Measurements from ENCODE around the gene AP4S1.
"Not testable (repeated sequence)": the region's sequence is repeated elsewhere in the genome, so short reads cannot be mapped to it uniquely, and the experiment has no call there.

Gene AP4S1, protein sequence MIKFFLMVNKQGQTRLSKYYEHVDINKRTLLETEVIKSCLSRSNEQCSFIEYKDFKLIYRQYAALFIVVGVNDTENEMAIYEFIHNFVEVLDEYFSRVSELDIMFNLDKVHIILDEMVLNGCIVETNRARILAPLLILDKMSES

DNA sequence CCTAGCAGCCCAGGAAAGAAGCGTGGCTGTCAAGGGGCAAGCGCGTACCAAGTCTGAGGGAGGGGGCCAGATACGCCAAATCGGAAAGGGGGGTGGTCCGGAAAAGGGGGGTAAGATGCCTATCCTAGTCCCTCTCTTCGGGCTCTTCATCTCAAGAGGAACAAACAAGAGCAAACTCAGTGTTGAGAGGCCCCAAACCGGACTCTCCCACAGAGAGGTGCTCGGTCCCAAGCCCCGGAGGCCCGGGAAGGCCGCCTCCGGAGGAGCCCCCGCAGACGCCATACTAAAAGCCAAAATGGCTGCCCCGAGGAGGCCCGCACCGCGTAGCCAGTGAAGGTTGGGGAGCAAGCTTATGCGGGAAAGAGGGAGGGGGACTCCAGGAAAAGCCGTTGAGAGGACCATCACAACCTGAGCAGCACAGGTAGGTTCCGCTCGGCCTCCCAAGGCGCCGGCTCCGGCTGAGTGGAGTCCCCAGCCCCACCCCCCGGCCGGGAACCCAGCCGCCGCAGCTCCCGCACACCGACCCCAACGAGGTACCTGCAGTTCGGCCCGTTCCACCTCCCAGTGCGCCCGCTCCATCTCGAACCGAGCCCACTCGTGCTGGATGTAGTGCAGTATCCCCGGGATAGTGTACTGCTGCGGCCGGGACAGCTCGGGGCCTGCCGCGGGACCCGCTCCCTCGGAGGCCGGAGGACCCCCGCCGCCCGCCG lies at the start of gene AP4S1:
Gene AP4S1, plus strand, starts transcription at position 283 of the 710 bp plus-strand sequence. CDS start 40,548 bp downstream, outside the sequence.
- no peak for DNase-seq

DNA sequence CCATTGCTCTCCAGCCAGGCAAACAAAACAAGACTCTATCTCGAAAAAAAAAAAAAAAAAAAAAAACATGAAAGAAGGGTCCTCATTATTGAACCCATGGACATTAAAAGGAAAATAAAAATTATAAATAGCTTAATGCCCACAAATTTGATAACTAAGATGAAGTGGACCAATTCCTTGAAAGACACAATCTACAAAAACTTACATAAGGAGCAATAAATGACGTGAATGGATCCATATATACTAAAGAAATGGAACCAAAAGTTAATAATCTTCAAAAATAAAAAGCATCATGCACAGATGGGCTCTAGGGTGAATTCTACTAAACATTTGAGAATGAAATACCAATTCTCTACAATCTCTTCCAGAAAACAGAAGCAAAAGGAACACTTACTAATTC lies 47.7 kb upstream of the AP4S1 start:
- DNase-seq, result no peak

DNA sequence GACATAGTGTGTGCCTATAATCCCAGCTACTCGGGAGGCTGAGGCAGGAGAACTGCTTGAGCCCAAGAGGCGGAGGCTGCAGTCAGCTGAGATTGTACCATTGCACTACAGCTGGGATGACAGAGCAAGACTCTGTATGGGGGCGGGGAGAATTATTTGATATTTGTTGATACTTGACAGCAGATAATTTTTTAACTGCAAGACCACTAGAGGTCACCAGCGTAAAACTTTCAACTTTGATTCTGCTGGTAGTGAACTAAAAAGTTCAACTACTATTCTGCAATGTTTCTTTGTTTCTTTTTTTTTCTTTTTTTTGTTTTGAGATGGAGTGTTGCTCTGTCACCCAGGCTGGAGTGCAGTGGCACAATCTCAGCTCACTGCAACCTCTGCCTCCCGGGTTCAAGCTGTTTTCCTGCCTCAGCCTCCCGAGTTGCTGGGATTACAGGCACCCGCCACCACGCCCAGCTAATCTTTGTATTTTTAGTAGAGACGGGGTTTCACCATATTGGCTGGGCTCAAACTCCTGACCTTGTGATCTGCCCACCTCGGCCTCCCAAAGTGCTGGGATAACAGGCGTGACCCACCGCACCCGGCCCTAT lies 45.2 kb upstream of the AP4S1 start:
- peak; percentile 70 for DNase-seq

DNA sequence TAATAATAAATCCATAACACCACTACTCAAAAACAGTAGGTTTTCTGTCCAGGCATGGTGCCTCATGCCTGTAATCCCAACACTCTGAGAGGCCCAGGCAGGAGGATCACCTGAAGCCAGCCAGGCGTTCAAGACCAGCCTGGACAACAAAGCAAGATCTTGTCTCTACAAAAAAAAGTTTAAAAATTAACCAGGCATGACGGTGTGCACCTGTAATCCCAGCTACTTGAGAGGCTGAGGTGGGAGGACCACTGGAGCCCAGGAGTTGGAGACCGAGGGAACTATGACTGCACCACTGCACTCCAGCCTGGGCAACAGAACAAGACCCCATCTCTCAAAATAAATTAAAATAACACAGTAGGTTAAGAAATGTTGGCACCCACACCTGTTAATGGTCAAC lies 44.5 kb upstream of the AP4S1 start:
- no peak for DNase-seq

DNA sequence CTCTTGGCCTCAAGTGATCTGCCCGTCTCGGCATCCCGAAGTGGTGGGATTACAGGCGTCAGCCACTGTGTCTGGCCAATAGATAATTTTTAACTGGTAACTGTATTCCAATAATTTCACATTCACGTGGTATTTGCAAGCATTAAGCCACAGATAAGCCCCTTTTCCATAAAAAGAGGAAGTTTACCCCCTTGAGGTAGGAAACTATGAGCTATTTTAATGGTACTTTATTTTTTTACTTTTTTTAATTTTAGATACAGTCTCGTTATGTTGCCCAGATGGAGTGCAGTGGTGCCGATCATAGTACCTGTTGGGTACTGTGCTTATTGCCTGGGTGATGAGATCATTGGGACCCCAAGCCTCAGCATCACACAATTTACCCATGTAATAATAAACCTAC lies 42.9 kb upstream of the AP4S1 start:
- no peak for DNase-seq

DNA sequence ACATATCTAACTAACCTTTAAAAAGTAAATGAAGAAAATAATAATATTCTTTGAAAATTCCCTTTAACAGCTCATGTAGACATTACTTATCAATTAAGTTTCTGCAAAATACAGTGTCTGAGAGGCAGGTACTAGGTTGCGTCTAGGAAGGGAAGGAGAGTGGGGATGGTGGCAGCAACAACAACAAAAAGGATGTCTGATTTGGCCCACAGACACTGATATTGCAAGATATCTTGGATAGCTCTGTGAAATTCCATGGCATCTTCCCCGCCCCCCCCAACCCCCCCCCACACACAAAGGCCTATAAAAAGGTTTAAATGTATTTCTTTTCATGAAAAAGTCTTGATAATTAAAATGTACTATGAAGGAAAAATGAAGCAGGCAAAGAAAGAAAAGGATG lies 41.6 kb upstream of the AP4S1 start:
- DNase-seq, result no peak

DNA sequence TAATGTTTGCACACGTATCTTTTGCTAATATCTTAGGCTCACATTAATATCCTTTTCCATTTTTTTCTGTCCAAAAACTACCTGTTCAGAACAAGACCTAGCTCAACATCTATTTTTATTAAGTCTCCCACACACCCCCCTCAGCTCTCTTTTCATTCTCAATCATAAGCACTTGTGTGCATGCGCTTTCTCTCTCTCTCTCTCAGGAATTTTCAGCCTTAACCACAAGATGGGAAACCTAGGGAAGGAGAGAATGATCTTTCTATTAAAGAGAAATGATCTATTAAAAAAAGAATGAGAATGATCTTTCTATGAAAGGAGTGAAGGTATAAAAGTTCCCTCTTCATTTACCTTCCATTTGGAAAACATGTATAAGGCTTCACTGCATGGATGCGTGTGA lies 39.7 kb upstream of the AP4S1 start:
- no peak for DNase-seq

DNA sequence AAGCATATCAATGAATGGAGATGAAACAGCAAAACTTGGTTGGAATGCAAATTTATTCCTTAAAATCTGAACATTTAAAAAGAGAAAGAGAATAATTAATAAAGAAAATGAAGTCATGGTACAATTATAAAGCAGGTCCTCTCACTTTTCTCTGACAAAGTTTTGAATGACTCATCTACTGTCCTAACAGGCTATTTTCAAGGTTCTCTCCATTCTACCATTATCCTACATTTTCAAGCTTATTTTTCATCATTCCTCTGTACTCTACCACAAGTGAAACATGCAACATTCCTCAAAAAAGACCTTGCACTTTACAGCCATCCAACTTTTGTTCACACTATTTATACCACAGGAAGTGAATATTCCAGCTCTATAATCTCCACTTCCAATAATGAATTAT lies 36.9 kb upstream of the AP4S1 start:
- DNase-seq, result peak; percentile 13

DNA sequence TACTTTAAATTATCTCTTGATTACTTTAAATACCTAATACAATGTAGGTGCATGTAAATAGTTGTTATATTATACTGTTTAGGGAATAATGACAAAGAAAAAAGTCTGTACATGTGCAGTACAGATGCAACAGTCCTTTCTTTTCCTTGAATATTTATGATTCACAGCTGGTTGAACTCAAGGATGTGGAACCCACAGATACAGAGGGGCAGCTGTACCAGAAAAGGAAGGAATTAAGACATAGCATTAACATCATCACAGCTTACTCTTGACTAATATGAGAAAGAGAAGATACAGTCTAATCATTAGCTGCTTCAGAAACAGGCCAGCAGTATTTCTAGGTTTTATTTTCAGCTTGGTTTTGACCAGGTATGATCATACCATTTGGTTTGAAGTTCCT lies 34.7 kb upstream of the AP4S1 start:
- peak; percentile 49 for DNase-seq

DNA sequence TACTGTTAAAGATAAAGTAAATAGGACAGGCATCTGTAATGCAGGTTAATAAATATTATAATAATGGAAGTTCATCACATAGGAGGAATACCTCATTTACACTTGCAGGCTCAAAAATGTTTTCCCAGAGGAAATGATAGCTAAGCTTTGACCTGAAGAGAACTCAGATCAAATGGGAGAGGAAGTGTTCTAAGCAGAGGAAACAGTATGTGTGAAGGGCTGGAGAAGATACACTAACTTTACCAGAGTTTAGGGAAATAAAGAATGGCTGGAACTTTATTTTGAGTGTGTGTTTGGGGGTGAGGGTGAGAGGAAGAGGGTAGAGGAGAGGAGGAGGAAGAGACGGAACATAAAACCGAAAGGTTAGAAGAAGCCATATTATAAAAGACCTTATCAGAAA lies 34.0 kb upstream of the AP4S1 start:
- DNase-seq, result no peak

DNA sequence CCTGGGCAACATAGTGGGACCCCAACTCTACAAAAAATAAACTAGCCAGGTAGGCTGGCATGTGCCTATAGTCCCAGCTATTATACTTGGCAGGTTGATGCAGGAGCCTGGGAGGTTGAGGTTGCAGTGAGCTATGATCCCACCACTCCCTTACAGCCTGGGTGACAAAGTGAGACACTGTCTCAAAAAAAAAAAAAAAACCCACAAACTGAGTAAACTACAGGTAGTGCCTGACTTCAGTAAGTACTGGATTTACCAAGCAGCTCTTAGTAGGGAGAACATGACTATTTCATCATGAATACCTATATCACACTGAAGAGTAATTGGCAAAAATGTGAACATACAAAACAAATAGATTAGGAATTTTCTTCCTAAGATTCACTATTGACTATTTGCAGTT lies 32.4 kb upstream of the AP4S1 start:
- DNase-seq, result no peak

DNA sequence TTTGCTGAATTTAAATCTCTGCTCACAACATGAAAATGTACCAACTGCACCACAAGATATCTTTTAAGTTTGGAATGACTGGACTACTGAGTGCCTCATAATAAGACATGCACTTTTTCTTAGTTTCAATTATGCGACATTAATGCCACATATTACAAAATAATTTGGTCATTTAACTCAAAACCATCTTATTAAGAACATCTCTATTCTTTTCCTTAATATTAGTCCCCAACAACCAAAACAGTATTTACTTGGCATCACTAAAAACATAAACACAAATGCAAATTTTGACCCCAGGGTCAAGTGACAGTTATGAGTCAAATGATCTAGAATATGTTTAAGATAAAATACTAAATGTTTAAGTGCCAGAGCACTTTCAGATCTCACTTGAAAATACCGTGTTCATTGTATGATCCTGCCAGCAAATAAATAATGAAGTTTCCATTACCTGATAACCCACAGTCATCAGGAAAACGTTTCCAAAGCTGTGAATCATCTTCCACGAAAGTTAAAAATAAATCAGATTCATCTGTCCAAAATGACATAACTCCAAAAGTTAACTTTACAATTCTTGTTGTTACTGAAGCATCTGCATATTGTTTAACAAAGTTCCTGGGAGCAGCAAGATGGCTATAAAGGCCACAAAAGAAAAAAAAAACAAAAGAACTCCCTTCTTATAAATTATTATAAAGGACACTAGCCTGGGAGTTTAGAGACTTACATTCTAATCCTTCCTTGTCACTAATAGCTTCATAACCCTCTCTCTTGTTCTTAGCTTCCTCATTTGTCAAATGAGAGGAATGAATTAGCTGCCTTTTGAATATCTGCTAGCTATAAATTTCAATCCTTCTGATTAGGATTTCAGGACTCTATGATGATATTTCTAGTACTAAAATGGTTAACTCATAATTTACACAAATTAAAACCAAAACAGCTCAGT lies 30.5 kb upstream of the AP4S1 start:
- peak; percentile 35 for DNase-seq

DNA sequence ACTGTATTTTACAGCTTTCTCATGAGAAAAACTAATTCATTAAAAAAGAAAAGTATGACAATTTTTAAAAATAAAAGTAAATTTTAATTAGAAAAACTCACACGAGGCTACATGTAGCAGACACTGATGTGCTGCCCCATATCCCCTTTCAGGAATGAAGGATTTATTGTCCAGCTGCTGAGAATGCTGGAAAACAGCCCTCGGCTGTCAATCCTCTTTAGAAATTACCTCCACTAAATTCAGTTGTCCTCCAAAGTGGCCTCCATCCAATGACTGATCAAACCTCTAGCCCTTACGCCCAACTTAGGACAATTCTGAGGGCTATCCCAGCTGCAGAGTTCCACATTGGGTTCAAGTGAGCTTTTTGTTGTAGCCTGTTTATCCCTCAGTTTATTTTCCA lies 29.8 kb upstream of the AP4S1 start:
- DNase-seq, result no peak

DNA sequence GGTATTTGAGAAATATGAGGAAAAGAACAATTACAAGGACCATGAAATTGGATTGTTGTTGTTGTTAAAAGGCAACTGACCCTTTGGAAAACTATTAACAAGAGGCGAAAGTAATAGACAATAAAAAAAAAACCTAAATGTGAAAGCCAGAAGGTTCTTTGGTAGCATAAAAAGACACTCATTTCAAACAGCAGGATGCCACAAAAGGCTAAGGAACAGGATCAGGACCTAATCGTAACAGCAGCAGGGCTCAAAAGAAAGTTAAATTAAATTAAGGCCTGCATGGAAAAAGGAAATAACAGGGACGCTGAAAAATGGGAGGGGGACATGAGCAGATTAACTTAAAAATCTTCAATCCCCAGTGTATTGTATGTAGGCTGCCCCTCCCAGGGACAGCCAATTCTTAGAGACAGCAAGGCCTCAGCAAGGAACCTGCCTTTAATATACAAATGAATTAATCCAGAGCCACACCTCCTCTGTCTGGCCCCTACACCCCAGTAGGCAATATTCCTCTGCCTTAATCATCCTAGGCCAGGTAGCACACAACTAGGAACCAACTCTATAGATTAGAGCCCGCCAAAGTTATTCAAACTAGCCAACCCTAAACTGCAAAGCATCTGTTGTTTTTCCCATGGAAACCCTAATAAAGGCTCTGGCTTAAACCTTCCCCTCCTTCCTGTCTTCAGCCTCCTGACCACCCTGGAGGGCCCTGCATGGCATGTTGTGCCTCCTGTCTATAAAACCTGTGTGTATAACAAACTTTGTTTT lies 28.4 kb upstream of the AP4S1 start:
- DNase-seq, result no peak

DNA sequence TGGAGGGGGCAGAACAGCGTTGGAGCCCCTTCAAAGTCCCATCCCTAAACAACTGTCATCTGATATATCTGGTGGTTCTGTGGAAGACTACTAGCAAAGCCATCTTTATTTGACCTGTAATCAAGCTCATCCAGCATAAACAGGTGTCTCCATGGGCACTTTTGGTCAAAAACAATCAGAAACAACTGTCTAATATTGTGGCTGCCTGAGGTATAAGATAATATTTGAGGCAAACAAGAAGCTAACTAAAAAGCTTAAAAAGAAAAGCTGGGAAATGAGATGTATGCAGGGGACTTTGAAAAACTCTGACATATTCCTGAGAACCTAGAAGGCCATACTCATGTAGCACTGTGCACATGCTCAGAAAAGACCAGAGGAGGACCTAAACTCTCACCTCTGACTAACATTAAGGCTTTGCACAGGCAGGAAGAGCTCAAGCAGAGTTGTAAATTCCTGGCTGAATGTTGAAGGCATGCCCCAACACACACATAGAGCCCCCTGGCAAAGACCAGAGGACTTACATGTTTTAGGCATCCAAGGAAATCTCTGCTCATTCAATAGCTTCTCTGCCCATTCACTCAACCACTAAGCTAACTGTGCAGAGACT lies 27.2 kb upstream of the AP4S1 start:
- DNase-seq, result no peak

DNA sequence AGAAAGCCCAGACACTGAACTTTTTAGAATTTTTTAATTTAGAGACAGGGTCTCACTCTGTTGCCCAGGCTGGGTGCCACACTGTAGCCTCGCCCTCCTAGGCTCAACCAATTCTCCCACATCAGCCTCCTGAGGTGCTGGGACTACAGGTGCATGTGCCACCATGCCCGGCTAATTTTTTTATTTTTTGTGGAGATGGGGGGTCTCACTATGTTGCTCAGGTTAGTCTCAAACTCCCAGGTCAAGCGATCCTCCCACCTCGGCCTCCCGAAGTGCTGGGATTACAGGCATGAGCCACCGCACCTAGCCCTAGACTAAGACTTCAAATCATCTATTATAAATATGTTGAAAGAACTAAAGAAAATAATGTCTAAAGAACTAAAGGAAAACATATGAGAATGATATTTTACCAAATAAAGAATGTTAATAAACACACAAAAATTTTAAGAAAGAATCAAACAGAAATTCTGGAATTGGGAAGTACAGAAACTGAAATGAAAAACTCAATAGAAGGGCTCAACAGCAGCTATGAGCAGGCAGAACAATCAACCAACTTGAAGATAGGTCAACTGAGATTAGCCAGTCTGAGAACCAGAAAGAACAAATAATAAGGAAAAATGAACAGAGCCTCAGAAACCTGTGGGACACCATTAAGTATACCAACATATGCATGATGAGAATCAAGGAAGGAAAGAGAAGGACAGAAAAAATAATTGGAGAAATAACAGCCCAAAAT lies 26.2 kb upstream of the AP4S1 start:
- DNase-seq, result no peak

DNA sequence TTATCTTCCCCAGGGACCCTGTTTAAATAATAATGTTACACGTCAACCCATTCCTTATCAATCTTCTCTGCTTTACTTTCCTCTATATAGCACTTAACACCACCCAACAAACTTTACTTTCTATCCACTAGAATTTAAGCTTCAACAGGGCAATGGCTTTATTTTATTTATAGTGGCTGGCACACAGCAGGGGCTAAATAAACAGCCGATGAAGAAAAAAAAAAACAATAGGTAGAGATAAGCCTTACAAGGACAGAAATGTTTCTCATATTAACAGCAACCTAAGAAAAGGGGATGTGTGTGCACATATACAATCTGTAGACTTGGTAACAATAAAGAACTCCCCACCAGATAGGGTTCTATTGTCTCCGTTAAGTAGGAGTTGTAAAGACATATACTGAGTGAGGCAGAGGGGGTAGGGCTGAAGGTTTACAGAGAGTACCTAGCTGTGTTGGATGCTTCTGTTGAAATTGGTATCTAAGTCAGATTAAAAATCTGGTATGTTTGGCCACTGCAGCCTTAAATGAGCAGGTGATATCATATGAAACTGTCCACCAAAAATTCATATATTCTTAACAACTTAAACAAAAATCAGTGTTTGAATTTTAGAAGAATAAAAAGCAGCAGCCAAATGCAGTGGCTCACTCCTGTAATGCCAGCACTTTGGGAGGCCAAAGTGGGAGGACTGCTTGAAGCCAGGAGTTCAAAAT lies 24.7 kb upstream of the AP4S1 start:
- no peak for DNase-seq

DNA sequence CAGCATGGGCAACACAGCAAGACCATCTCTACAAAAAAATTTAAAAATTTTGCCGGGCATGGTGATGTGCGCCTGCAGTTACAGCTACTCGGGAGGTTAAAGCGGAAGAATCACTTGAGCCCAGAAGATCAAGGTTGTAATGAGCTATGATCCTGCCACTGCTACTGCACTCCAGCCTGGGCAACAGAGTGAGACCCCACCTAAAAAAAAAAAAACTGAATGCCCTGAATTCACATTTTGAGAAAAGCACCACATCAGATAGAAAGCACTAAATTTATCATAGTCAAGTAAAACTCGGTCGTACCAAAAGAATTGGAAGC lies 24.1 kb upstream of the AP4S1 start:
- no peak for DNase-seq

DNA sequence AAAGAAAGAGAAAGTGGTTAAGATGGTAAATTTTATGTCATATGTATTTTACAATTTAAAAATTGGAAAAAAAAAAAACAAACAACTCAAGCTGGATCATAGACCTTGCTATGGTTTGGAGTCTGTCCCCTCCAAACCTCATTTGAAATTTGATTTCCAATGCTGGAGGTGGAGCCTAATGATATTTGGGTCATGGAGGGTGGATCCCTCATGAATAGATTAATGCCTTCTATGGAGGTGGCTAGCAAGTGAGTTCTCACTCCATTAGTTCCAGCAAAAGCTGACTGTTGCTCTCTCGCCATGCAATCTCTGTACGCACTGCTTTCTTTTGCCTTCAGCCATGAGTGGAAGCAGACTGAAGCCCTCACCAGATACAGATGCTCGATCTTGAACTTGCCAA lies 22.2 kb upstream of the AP4S1 start:
- DNase-seq, result no peak

DNA sequence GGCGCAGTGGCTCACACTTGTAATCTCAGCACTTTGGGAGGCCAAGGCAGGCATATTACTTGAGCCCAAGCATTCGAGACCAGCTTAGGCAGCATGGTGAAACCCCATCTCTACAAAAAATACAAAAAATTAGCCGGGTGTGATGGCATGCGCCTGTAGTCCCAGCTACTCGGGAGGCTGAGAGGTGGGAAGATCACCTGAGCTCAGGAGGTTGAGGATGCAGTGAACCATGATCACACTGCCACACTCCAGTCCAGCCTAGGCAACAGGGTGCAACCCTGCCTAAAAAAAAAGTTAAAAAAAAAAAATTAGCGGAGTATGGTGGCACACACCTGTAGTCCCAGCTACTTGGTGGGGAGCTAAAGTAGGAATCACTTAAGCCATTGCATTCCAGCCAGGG lies 21.4 kb upstream of the AP4S1 start:
- not testable (repeated sequence) for DNase-seq

DNA sequence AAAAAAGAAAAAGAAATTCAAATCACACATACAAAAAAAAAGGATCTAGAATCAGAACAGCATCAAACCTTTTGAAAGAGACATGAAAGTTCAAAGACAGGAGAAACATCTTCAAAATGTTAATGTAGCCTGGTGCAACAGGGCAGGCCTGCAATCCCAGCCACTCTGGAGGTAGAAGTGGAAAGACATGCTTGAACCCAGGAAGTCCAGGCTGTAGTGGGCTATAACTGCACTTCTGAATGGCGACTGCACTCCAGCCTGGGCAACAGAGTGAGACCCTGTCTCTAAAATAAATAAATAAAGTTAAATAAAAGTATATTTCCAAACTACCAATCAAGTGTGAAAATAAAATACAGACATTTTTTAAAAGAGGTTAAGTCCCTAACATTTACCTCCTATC lies 18.7 kb upstream of the AP4S1 start:
- DNase-seq, result no peak

Data from HCEC 1CT (cell line).